ENCODE data around the gene ELL. TPM values are rescaled to one million over a fixed set of nuclear protein-coding genes. Genes with fewer than 3 reads are reported as not detected.

The ELL gene
- total and polyA plus RNA-seq, 3 experiments from 2014 or later = 22.1 to 25.5 (median 24.4) TPM

- peaks cover 6% of the 10 kb centered on the region for H3K4me1 ChIP-seq (ENCODE audit: insufficient read depth, low read length)
- Mint-ChIP-seq H3K4me3 (no peak within 1 kb of the TSS), H3K27ac (no peak within 1 kb of the TSS), H3K36me3 (no peaks in the 10 kb centered on the region), H3K27me3 (peaks cover 23 to 24% of the 10 kb centered on the region in 2 donors), H3K4me1 (peaks cover 0 to 6% (median 0%) of the 10 kb centered on the region in 3 donors), H3K9me3 (no peaks in the 10 kb centered on the region)
- no peaks in the 10 kb centered on the region for H3K9me3 ChIP-seq (ENCODE audit: low read length)
- DNase-seq = no peak
- no peaks in the 10 kb centered on the region for H3K36me3 ChIP-seq (ENCODE audit: insufficient read depth, low read length)
- no peak within 1 kb of the TSS for H3K4me3 ChIP-seq (ENCODE audit: low read length)
- H3K27ac ChIP-seq (ENCODE audit: low read depth, low read length) = no peak within 1 kb of the TSS
- H3K27me3 ChIP-seq (ENCODE audit: insufficient read depth, low read length, poor library complexity, severe bottlenecking) = peaks cover 18% of the 10 kb centered on the region
- POLR2A ChIA-PET = no interaction called here
- CTCF ChIA-PET = interaction anchor here (1.3 to 1.4 kb wide), 2 partner anchors 9 to 17 kb away, joined by 4 to 8 read pairs; no protein-coding TSS in a partner anchor
These were observed 124.3 kb downstream of the ELL start, which contains the start of gene LRRC25 for GRCh38 chr19:18397242-18398202. Gene LRRC25 (minus strand): TSS chr19:18397622. CDS start chr19:18396963, 659 bp downstream.

- Mint-ChIP-seq H3K27me3 (peaks cover 23% of the 10 kb centered on the region in 2 donors), H3K4me1 (peaks cover 0 to 6% (median 0%) of the 10 kb centered on the region in 3 donors), H3K4me3 (no peak overlapping the region), H3K9me3 (no peaks in the 10 kb centered on the region), H3K36me3 (no peaks in the 10 kb centered on the region), H3K27ac (no peak overlapping the region)
- peaks cover 6% of the 10 kb centered on the region for H3K4me1 ChIP-seq (ENCODE audit: insufficient read depth, low read length)
- ChIA-PET POLR2A (no interaction called here), CTCF (interaction anchor here (0.9 to 1.3 kb wide), 2 partner anchors 9 to 18 kb away, joined by 3 to 4 read pairs; no protein-coding TSS in a partner anchor)
- no peak for DNase-seq
- H3K27ac ChIP-seq (ENCODE audit: low read depth, low read length) = no peak overlapping the region
- no peaks in the 10 kb centered on the region for H3K36me3 ChIP-seq (ENCODE audit: insufficient read depth, low read length)
- no peak overlapping the region for H3K4me3 ChIP-seq (ENCODE audit: low read length)
- H3K27me3 ChIP-seq (ENCODE audit: insufficient read depth, low read length, poor library complexity, severe bottlenecking) = peaks cover 18% of the 10 kb centered on the region
- no peaks in the 10 kb centered on the region for H3K9me3 ChIP-seq (ENCODE audit: low read length)
These were observed 125.2 kb downstream of the ELL start for GRCh38 chr19:18396471-18397241.

GRCh38 chr19:18393836-18394235 is 128.0 kb downstream of the ELL start:
- H3K36me3 ChIP-seq (ENCODE audit: insufficient read depth, low read length) = no peaks in the 10 kb centered on the region
- DNase-seq = no peak
- Mint-ChIP-seq H3K27ac (peak overlapping the region in 1 of 8 donors; percentile 19), H3K9me3 (no peaks in the 10 kb centered on the region), H3K36me3 (peaks cover 0 to 3% (median 0%) of the 10 kb centered on the region in 3 donors), H3K4me3 (no peak overlapping the region), H3K4me1 (peaks cover 0 to 6% (median 3%) of the 10 kb centered on the region in 3 donors), H3K27me3 (peaks cover 23 to 24% of the 10 kb centered on the region in 2 donors)
- no peaks in the 10 kb centered on the region for H3K9me3 ChIP-seq (ENCODE audit: low read length)
- H3K4me3 ChIP-seq (ENCODE audit: low read length) = no peak overlapping the region
- CTCF ChIA-PET = interaction anchor here (1.7 kb wide), 1 partner anchor 114 kb away, joined by 3 read pairs; no protein-coding TSS in a partner anchor
- H3K27me3 ChIP-seq (ENCODE audit: insufficient read depth, low read length, poor library complexity, severe bottlenecking) = peaks cover 18% of the 10 kb centered on the region
- H3K4me1 ChIP-seq (ENCODE audit: insufficient read depth, low read length) = peaks cover 6% of the 10 kb centered on the region
- no peak overlapping the region for H3K27ac ChIP-seq (ENCODE audit: low read depth, low read length)
- POLR2A ChIA-PET = no interaction called here

- H3K36me3 ChIP-seq (ENCODE audit: insufficient read depth, low read length) = no peaks in the 10 kb centered on the region
- no peak overlapping the region for H3K27ac Mint-ChIP-seq
- POLR2A ChIA-PET = interaction anchor here (0.6 to 0.7 kb wide), 2 partner anchors 86 to 1213 kb away, joined by 3 to 4 read pairs; no protein-coding TSS in a partner anchor
- H3K27me3 ChIP-seq (ENCODE audit: insufficient read depth, low read length, poor library complexity, severe bottlenecking) = peaks cover 14% of the 10 kb centered on the region
- peaks cover 18 to 24% of the 10 kb centered on the region in 2 donors for H3K27me3 Mint-ChIP-seq
- H3K9me3 ChIP-seq (ENCODE audit: low read length) = no peaks in the 10 kb centered on the region
- peaks cover 0 to 3% (median 0%) of the 10 kb centered on the region in 3 donors for H3K36me3 Mint-ChIP-seq
- H3K4me1 Mint-ChIP-seq = peaks cover 0 to 14% (median 5%) of the 10 kb centered on the region in 3 donors
- H3K4me1 ChIP-seq (ENCODE audit: insufficient read depth, low read length) = peaks cover 6% of the 10 kb centered on the region
- no peak overlapping the region for H3K4me3 ChIP-seq (ENCODE audit: low read length)
- CTCF ChIA-PET = interaction anchor here (0.6 to 1.6 kb wide), 2 partner anchors 18 to 152 kb away, joined by 3 to 5 read pairs; no protein-coding TSS in a partner anchor
- H3K27ac ChIP-seq (ENCODE audit: low read depth, low read length) = no peak overlapping the region
- no peaks in the 10 kb centered on the region for H3K9me3 Mint-ChIP-seq
- H3K4me3 Mint-ChIP-seq = no peak overlapping the region
- DNase-seq = no peak
These were observed 128.9 kb downstream of the ELL start for GRCh38 chr19:18392926-18393325.

Other genes starting within 250 kb of the ELL start
- 1 to 10 TPM; 1.3 TPM for gene IQCN, start 247.6 kb downstream of the ELL start, total RNA-seq
- 0.31 TPM for gene IQCN, start 247.6 kb downstream of the ELL start, polyA plus RNA-seq
- gene JUND, start 240.4 kb downstream of the ELL start, total RNA-seq = 100 to 1,000 TPM; 300 to 327 TPM
- gene JUND, start 240.4 kb downstream of the ELL start, polyA plus RNA-seq = 174 TPM
- 100 to 1,000 TPM; 351 to 373 TPM for gene LSM4, start 199.0 kb downstream of the ELL start, total RNA-seq
- 154 TPM for gene LSM4, start 199.0 kb downstream of the ELL start, polyA plus RNA-seq
- 10 to 100 TPM; 27.3 to 27.7 TPM for gene PGPEP1, start 181.5 kb downstream of the ELL start, total RNA-seq
- 12.2 TPM for gene PGPEP1, start 181.5 kb downstream of the ELL start, polyA plus RNA-seq
- under 1 TPM; 0.28 to 0.29 TPM for gene GDF15, start 135.9 kb downstream of the ELL start, total RNA-seq
- not detected for gene GDF15, start 135.9 kb downstream of the ELL start, polyA plus RNA-seq
- gene LRRC25, start 124.4 kb downstream of the ELL start, total RNA-seq = under 1 TPM; 0.26 to 0.31 TPM
- not detected for gene LRRC25, start 124.4 kb downstream of the ELL start, polyA plus RNA-seq
- 100 to 1,000 TPM; 111 to 131 TPM for gene SSBP4, start 102.7 kb downstream of the ELL start, total RNA-seq
- 108 TPM for gene SSBP4, start 102.7 kb downstream of the ELL start, polyA plus RNA-seq
- gene ISYNA1, start 83.9 kb downstream of the ELL start, total RNA-seq = 10 to 100 TPM; 18.2 to 20.3 TPM
- 33.2 TPM for gene ISYNA1, start 83.9 kb downstream of the ELL start, polyA plus RNA-seq
- 100 to 1,000 TPM; 161 to 170 TPM for gene FKBP8, start 21.5 kb upstream of the ELL start, total RNA-seq
- gene FKBP8, start 21.5 kb upstream of the ELL start, polyA plus RNA-seq = 138 TPM
- gene KXD1, start 35.8 kb upstream of the ELL start, total RNA-seq = 100 to 1,000 TPM; 127 to 128 TPM
- 84.4 TPM for gene KXD1, start 35.8 kb upstream of the ELL start, polyA plus RNA-seq
- gene UBA52, start 49.8 kb upstream of the ELL start, total RNA-seq = 1,000 to 10,000 TPM; 1,684 to 1,700 TPM
- 1,487 TPM for gene UBA52, start 49.8 kb upstream of the ELL start, polyA plus RNA-seq
- 100 to 1,000 TPM; 107 to 110 TPM for gene REX1BD, start 66.7 kb upstream of the ELL start, total RNA-seq
- 169 TPM for gene REX1BD, start 66.7 kb upstream of the ELL start, polyA plus RNA-seq
- gene CRLF1, start 84.7 kb upstream of the ELL start, total RNA-seq = not detected
- not detected for gene CRLF1, start 84.7 kb upstream of the ELL start, polyA plus RNA-seq
- gene TMEM59L, start 90.8 kb upstream of the ELL start, total RNA-seq = not detected
- gene TMEM59L, start 90.8 kb upstream of the ELL start, polyA plus RNA-seq = not detected
- 10 to 100 TPM; 12.4 to 12.8 TPM for gene KLHL26, start 115.0 kb upstream of the ELL start, total RNA-seq
- gene KLHL26, start 115.0 kb upstream of the ELL start, polyA plus RNA-seq = 5.1 TPM
- 1 to 10 TPM; 6.7 to 7.1 TPM for gene CRTC1, start 161.6 kb upstream of the ELL start, total RNA-seq
- 1.3 TPM for gene CRTC1, start 161.6 kb upstream of the ELL start, polyA plus RNA-seq